Measurements from ENCODE around the gene MAN2B2. TPM values are rescaled to one million over a fixed set of nuclear protein-coding genes. Genes with fewer than 3 reads are reported as not detected.

The MAN2B2 gene
- total RNA-seq, 4 donors from 2014 or later: 23.1 to 41.2 (median 32.5) TPM

DNA sequence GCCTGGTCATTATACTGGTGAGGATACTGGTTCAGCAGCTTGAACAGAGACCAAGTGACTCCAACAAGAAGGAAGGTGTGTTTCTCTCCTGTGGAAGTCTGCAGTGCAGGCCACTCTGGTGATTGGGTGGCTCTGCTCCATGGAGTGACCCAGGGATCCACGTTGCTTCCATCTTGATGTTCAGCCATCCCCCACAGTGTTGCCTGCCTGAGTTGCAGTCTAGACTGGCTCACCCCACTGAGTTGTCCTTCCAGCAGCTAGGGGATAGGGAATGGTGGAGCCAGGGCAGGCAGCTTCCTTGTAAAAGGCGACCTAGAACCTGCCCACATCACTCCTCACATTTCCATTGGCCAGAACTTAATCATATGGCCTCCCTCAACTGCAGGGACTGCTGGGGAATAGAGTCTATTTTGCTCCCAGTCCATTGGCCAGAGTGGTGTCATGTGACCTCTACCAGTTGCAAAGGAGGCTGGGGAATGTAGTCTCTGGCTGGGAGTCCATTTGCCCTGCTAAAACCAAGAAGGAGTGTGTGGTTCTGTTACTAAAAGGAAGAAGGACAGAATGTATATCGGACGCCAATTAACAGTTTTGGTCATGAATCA, 8.0 kb downstream of the MAN2B2 start:
- no peak overlapping the region for H3K4me3 ChIP-seq
- H3K36me3 ChIP-seq: peaks cover 0 to 40% (median 0%) of the 10 kb centered on the region in 3 donors
- no peak for DNase-seq
- no peaks in the 10 kb centered on the region for H3K27me3 ChIP-seq
- no peak overlapping the region for H3K27ac ChIP-seq
- peaks cover 0 to 4% (median 0%) of the 10 kb centered on the region in 4 donors for H3K9me3 ChIP-seq
- H3K4me1 ChIP-seq: no peaks in the 10 kb centered on the region
- TF ChIP-seq, protein P1, sequence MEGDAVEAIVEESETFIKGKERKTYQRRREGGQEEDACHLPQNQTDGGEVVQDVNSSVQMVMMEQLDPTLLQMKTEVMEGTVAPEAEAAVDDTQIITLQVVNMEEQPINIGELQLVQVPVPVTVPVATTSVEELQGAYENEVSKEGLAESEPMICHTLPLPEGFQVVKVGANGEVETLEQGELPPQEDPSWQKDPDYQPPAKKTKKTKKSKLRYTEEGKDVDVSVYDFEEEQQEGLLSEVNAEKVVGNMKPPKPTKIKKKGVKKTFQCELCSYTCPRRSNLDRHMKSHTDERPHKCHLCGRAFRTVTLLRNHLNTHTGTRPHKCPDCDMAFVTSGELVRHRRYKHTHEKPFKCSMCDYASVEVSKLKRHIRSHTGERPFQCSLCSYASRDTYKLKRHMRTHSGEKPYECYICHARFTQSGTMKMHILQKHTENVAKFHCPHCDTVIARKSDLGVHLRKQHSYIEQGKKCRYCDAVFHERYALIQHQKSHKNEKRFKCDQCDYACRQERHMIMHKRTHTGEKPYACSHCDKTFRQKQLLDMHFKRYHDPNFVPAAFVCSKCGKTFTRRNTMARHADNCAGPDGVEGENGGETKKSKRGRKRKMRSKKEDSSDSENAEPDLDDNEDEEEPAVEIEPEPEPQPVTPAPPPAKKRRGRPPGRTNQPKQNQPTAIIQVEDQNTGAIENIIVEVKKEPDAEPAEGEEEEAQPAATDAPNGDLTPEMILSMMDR (IDR thresholded peaks at IDR 0.05): no peak
- no peak for TF ChIP-seq POLR2A (IDR thresholded peaks at IDR 0.05)

- DNase-seq: no peak
- no peak overlapping the region for H3K27ac ChIP-seq
- TF ChIP-seq, protein P1 (IDR thresholded peaks at IDR 0.05): no peak
- TF ChIP-seq POLR2A (IDR thresholded peaks at IDR 0.05): no peak
- H3K36me3 ChIP-seq: peaks cover 0 to 36% (median 0%) of the 10 kb centered on the region in 3 donors
- no peaks in the 10 kb centered on the region for H3K4me1 ChIP-seq
- no peak overlapping the region for H3K4me3 ChIP-seq
- H3K9me3 ChIP-seq: peaks cover 0 to 4% (median 0%) of the 10 kb centered on the region in 4 donors
- H3K27me3 ChIP-seq: no peaks in the 10 kb centered on the region
These were observed 9.9 kb downstream of the MAN2B2 start for GRCh38 chr4:6584865-6585264.

DNA sequence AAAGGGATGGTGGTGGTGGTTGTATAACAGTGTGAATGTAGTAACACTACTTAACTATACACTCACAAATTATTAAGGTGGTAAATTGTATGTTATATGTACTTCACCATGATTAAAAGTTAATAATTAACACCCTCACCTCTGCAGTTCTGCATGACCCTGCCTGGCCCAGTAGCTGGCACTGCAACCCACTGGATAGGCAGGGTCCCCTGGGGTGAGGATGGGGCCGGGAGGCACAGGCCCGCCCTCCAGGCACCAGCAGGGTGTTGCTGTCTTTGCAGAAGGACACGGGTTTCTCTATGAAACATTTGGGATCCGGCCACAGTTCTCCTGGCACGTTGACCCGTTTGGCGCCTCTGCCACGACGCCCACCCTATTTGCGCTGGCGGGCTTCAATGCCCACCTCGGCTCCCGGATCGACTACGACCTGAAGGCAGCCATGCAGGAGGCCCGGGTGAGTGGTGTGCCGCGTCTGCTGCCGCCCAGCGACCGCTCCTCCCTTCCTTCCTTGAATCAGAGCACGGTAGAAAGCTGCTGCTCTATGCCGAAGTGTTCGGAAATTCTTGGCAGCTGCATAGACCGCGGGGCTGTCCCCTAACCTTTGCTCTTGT, 11.8 kb downstream of the MAN2B2 start:
- no peak for TF ChIP-seq POLR2A (IDR thresholded peaks at IDR 0.05)
- TF ChIP-seq, protein P1 (IDR thresholded peaks at IDR 0.05): no peak
- Histone ChIP-seq H3K9me3 (peaks cover 0 to 4% (median 0%) of the 10 kb centered on the region in 4 donors), H3K4me3 (no peak overlapping the region), H3K4me1 (no peaks in the 10 kb centered on the region), H3K36me3 (peaks cover 0 to 31% (median 0%) of the 10 kb centered on the region in 3 donors), H3K27me3 (no peaks in the 10 kb centered on the region), H3K27ac (no peak overlapping the region)
- DNase-seq: no peak

DNA sequence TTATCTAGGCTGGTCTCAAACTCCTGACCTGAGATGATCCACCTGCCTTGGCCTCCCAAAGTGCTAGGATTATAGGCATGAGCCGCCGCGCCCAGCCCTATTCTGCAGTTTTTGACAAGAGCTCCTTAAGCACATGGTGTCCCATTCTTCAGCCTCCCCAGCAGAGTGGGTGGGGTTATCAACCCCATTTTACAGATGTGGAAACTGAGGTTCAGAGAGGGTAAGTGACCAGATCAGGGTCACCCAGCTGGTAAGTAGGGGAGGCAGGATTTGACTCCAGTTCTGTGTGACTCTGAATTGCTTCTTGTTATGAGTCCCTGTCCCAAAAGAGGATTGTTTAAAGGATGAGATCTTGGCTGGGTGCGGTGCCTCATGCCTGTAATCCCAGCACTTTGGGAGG, 14.5 kb downstream of the MAN2B2 start:
- Histone ChIP-seq H3K36me3 (peaks cover 0 to 39% (median 0%) of the 10 kb centered on the region in 3 donors), H3K4me3 (no peak overlapping the region), H3K9me3 (peaks cover 0 to 4% (median 0%) of the 10 kb centered on the region in 4 donors), H3K4me1 (no peaks in the 10 kb centered on the region), H3K27me3 (no peaks in the 10 kb centered on the region), H3K27ac (no peak overlapping the region)
- DNase-seq: no peak
- TF ChIP-seq, protein P1 (IDR thresholded peaks at IDR 0.05): no peak
- TF ChIP-seq POLR2A (IDR thresholded peaks at IDR 0.05): no peak

GRCh38 chr4:6591313-6591712, 16.3 kb downstream of the MAN2B2 start:
- H3K4me3 ChIP-seq: no peak overlapping the region
- H3K27me3 ChIP-seq: no peaks in the 10 kb centered on the region
- H3K36me3 ChIP-seq: peaks cover 0 to 51% (median 0%) of the 10 kb centered on the region in 3 donors
- no peak overlapping the region for H3K27ac ChIP-seq
- TF ChIP-seq POLR2A (IDR thresholded peaks at IDR 0.05): no peak
- TF ChIP-seq, protein P1 (IDR thresholded peaks at IDR 0.05): no peak
- DNase-seq: no peak
- no peaks in the 10 kb centered on the region for H3K9me3 ChIP-seq
- no peaks in the 10 kb centered on the region for H3K4me1 ChIP-seq
